ENCODE results near the gene CNTNAP3. TPM values are rescaled to one million over a fixed set of nuclear protein-coding genes. Genes with fewer than 3 reads are reported as not detected.
"Not testable (repeated sequence)": the region's sequence is repeated elsewhere in the genome, so short reads cannot be mapped to it uniquely, and the experiment has no call there.

The CNTNAP3 gene
- total and polyA plus RNA-seq, 2 of the 8 experiments (the other 6 are each of a cell fraction or from before 2014, with no cell fraction given) = 2.8 to 9.0 TPM

DNA sequence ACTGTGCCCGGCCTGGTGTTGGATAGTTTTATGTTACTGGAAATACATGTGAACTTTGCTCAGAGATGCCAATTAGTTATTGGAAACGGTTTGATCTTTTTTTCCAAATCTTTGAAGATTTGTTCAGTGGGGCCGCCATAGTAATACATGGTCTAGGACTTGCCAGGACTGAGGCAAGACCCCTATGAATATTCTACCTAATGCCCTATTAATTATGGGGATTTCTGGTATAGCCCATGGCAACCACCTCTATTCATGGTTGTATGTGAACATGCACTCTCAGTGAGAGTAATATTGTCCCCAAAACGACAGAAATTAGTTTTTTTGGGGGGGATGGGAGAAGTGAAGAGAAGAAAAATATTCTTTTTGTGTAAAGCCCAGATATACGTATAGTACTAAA, 220.3 kb downstream of the CNTNAP3 start:
- H4K8ac ChIP-seq (ENCODE audit: extremely low read depth, insufficient read depth, low read length); H2AK5ac ChIP-seq (ENCODE audit: low read depth, low read length); H2BK5ac ChIP-seq (ENCODE audit: low read depth, low read length); H4K20me1 ChIP-seq (replicated peaks in 1 of 2; ENCODE audit: control insufficient read depth in 1 of 2, insufficient read depth in 2 of 2, low read length in 2 of 2); H4K5ac ChIP-seq (ENCODE audit: insufficient read length, low read depth, low read length); H3K4ac ChIP-seq (replicated peaks; ENCODE audit: insufficient read length, low read depth, low read length); DNase-seq (ENCODE audit: low read depth in 1 of 2, low spot score in 2 of 2); H3K79me1 ChIP-seq (ENCODE audit: low read depth, low read length); H2AFZ ChIP-seq (ENCODE audit: low read length); H3K14ac ChIP-seq (ENCODE audit: insufficient read length); POLR2A ChIA-PET (ENCODE audit: partially characterized antibody); FAIRE-seq; H3K23me2 ChIP-seq (ENCODE audit: low read depth, low read length); H3K18ac ChIP-seq (ENCODE audit: extremely low read depth, low read length); H3K27me3 ChIP-seq (replicated peaks in 1 of 4; ENCODE audit: control insufficient read depth in 3 of 4, extremely low read depth in 1 of 4, insufficient read depth in 3 of 4, low read length in 3 of 4); H3K4me1 ChIP-seq (replicated peaks in 1 of 4; ENCODE audit: control insufficient read depth in 3 of 4, insufficient read depth in 4 of 4, low read length in 3 of 4); H3K79me2 ChIP-seq (ENCODE audit: control insufficient read depth in 1 of 2, insufficient read depth in 2 of 2, low read length in 2 of 2); H3K56ac ChIP-seq (replicated peaks; ENCODE audit: insufficient read length, low read depth, low read length); H2BK120ac ChIP-seq (replicated peaks; ENCODE audit: low read depth, low read length); H3K9ac ChIP-seq (replicated peaks in 1 of 4; ENCODE audit: extremely low read depth in 1 of 4, low read depth in 3 of 4, low read length in 3 of 4); H3K23ac ChIP-seq (ENCODE audit: insufficient read length); H3K4me3 ChIP-seq (ENCODE audit: extremely low read depth in 1 of 4, insufficient read depth in 2 of 4, low read depth in 3 of 4, low read length in 4 of 4); H4K91ac ChIP-seq (replicated peaks; ENCODE audit: insufficient read length, low read length); H2BK20ac ChIP-seq (ENCODE audit: low read length); H3K27ac ChIP-seq (ENCODE audit: low read depth, low read length); H2BK15ac ChIP-seq (ENCODE audit: low read length); H3K36me3 ChIP-seq (ENCODE audit: control insufficient read depth in 2 of 4, insufficient read depth in 4 of 4, low read length in 3 of 4); H3K9me3 ChIP-seq (ENCODE audit: insufficient read depth in 2 of 2, low read depth in 1 of 2, low read length in 1 of 2); H3K4me2 ChIP-seq (ENCODE audit: insufficient read depth in 1 of 2, low read depth in 2 of 2, low read length in 2 of 2); H2BK12ac ChIP-seq (ENCODE audit: low read depth, low read length): not testable (repeated sequence)
- WGBS, 2 experiments (ENCODE audit: extremely low coverage in 1 of 2, insufficient coverage in 1 of 2, insufficient read length in 1 of 2, insufficient replicate concordance in 2 of 2, low coverage in 1 of 2, low lambda C conversion rate in 2 of 2, missing lambda C conversion rate in 1 of 2) = 87 to 100% methylated on average over 1 to 5 of the region's 5 CpGs
- CTCF ChIA-PET (ENCODE audit: partially characterized antibody) = interaction anchor here (0.6 kb wide), 1 partner anchor 27 kb away, joined by 3 read pairs; no protein-coding TSS in a partner anchor

GRCh38 chr9:39062966-39063365, 225.0 kb downstream of the CNTNAP3 start:
- H3K18ac ChIP-seq (ENCODE audit: extremely low read depth, low read length); H3K27ac ChIP-seq (ENCODE audit: low read depth, low read length); H2BK15ac ChIP-seq (ENCODE audit: low read length); POLR2A ChIA-PET (ENCODE audit: partially characterized antibody); H3K56ac ChIP-seq (replicated peaks; ENCODE audit: insufficient read length, low read depth, low read length); H3K79me1 ChIP-seq (ENCODE audit: low read depth, low read length); H2AFZ ChIP-seq (ENCODE audit: low read length); H3K4me1 ChIP-seq (replicated peaks in 1 of 4; ENCODE audit: control insufficient read depth in 3 of 4, insufficient read depth in 4 of 4, low read length in 3 of 4); H2AK5ac ChIP-seq (ENCODE audit: low read depth, low read length); H2BK20ac ChIP-seq (ENCODE audit: low read length); CTCF ChIA-PET (ENCODE audit: partially characterized antibody); H4K8ac ChIP-seq (ENCODE audit: extremely low read depth, insufficient read depth, low read length); H2BK5ac ChIP-seq (ENCODE audit: low read depth, low read length); H3K23ac ChIP-seq (ENCODE audit: insufficient read length); H3K4ac ChIP-seq (replicated peaks; ENCODE audit: insufficient read length, low read depth, low read length); H4K91ac ChIP-seq (replicated peaks; ENCODE audit: insufficient read length, low read length); H3K27me3 ChIP-seq (replicated peaks in 1 of 4; ENCODE audit: control insufficient read depth in 3 of 4, extremely low read depth in 1 of 4, insufficient read depth in 3 of 4, low read length in 3 of 4); H3K36me3 ChIP-seq (ENCODE audit: control insufficient read depth in 2 of 4, insufficient read depth in 4 of 4, low read length in 3 of 4); DNase-seq (ENCODE audit: low read depth in 1 of 2, low spot score in 2 of 2); H3K9ac ChIP-seq (replicated peaks in 1 of 4; ENCODE audit: extremely low read depth in 1 of 4, low read depth in 3 of 4, low read length in 3 of 4); FAIRE-seq; H2BK12ac ChIP-seq (ENCODE audit: low read depth, low read length); H3K79me2 ChIP-seq (ENCODE audit: control insufficient read depth in 1 of 2, insufficient read depth in 2 of 2, low read length in 2 of 2); H4K5ac ChIP-seq (ENCODE audit: insufficient read length, low read depth, low read length); H3K9me3 ChIP-seq (ENCODE audit: insufficient read depth in 2 of 2, low read depth in 1 of 2, low read length in 1 of 2); H3K4me3 ChIP-seq (ENCODE audit: extremely low read depth in 1 of 4, insufficient read depth in 2 of 4, low read depth in 3 of 4, low read length in 4 of 4); H4K20me1 ChIP-seq (replicated peaks in 1 of 2; ENCODE audit: control insufficient read depth in 1 of 2, insufficient read depth in 2 of 2, low read length in 2 of 2); H3K4me2 ChIP-seq (ENCODE audit: insufficient read depth in 1 of 2, low read depth in 2 of 2, low read length in 2 of 2); H3K23me2 ChIP-seq (ENCODE audit: low read depth, low read length); H3K14ac ChIP-seq (ENCODE audit: insufficient read length); H2BK120ac ChIP-seq (replicated peaks; ENCODE audit: low read depth, low read length): not testable (repeated sequence)
- WGBS, 2 experiments (ENCODE audit: extremely low coverage in 1 of 2, insufficient coverage in 1 of 2, insufficient read length in 1 of 2, insufficient replicate concordance in 2 of 2, low coverage in 1 of 2, low lambda C conversion rate in 2 of 2, missing lambda C conversion rate in 1 of 2) = 97% methylated on average over 5 of the region's 5 CpGs; no CpG with 5 or more reads in 1 of the 2 experiments

Data from H1 (cell line).